ENCODE results near the gene FCHO1. TPM values are rescaled to one million over a fixed set of nuclear protein-coding genes. Genes with fewer than 3 reads are reported as not detected.

Gene FCHO1
- total RNA-seq, 1 donor from 2014 or later: 7.4 TPM

- Histone ChIP-seq H3K27ac (peak overlapping the region; percentile 36), H3K27me3 (no peaks in the 10 kb centered on the region), H3K4me3 (peak overlapping the region; percentile 97), H3K4me1 (peaks cover 52% of the 10 kb centered on the region), H3K9me3 (no peaks in the 10 kb centered on the region), H3K36me3 (peaks cover 33% of the 10 kb centered on the region)
- DNase-seq (no peak), ATAC-seq (no peak)
- intact Hi-C loops (cut with DNase I): no loop called here
- no peak for TF ChIP-seq CTCF (IDR thresholded peaks at IDR 0.05)
Measured at GRCh38 chr19:17721111-17721628, 30.1 kb upstream of the FCHO1 start.

GRCh38 chr19:17721821-17722220 is 29.5 kb upstream of the FCHO1 start:
- H3K27me3 ChIP-seq: no peaks in the 10 kb centered on the region
- intact Hi-C loops (cut with DNase I): no loop called here
- peak overlapping the region; percentile 24 for H3K27ac ChIP-seq
- peaks cover 39% of the 10 kb centered on the region for H3K36me3 ChIP-seq
- H3K4me1 ChIP-seq: peaks cover 50% of the 10 kb centered on the region
- no peaks in the 10 kb centered on the region for H3K9me3 ChIP-seq
- TF ChIP-seq CTCF (IDR thresholded peaks at IDR 0.05): no peak
- H3K4me3 ChIP-seq: no peak overlapping the region
- peak; percentile 83 for ATAC-seq
- DNase-seq: peak; percentile 88

GRCh38 chr19:17722655-17723240 is 28.5 kb upstream of the FCHO1 start:
- ATAC-seq: no peak
- Histone ChIP-seq H3K4me3 (no peak overlapping the region), H3K4me1 (peaks cover 40% of the 10 kb centered on the region), H3K27me3 (no peaks in the 10 kb centered on the region), H3K36me3 (peaks cover 48% of the 10 kb centered on the region), H3K27ac (no peak overlapping the region), H3K9me3 (no peaks in the 10 kb centered on the region)
- no peak for TF ChIP-seq CTCF (IDR thresholded peaks at IDR 0.05)
- DNase-seq: no peak
- intact Hi-C loops (cut with DNase I): no loop called here

- intact Hi-C loops (cut with DNase I): no loop called here
- Histone ChIP-seq H3K4me1 (peaks cover 29% of the 10 kb centered on the region), H3K4me3 (no peak overlapping the region), H3K36me3 (peaks cover 65% of the 10 kb centered on the region), H3K27me3 (no peaks in the 10 kb centered on the region), H3K9me3 (no peaks in the 10 kb centered on the region), H3K27ac (no peak overlapping the region)
- TF ChIP-seq CTCF (IDR thresholded peaks at IDR 0.05): no peak
- ATAC-seq: no peak
- DNase-seq: no peak
Measured at GRCh38 chr19:17724655-17725054, 26.6 kb upstream of the FCHO1 start.

- peaks cover 23% of the 10 kb centered on the region for H3K4me1 ChIP-seq
- intact Hi-C loops (cut with DNase I): no loop called here
- H3K27me3 ChIP-seq: no peaks in the 10 kb centered on the region
- TF ChIP-seq CTCF (IDR thresholded peaks at IDR 0.05): peak; percentile 17
- no peaks in the 10 kb centered on the region for H3K9me3 ChIP-seq
- H3K27ac ChIP-seq: no peak overlapping the region
- ATAC-seq (no peak), DNase-seq (no peak)
- H3K36me3 ChIP-seq: peaks cover 74% of the 10 kb centered on the region
- H3K4me3 ChIP-seq: no peak overlapping the region
Measured at GRCh38 chr19:17725422-17726078, 25.7 kb upstream of the FCHO1 start.

Data from upper lobe of right lung (tissue), 1 donor.